B cell (primary cell): ENCODE results near the gene ARHGEF10L. TPM values are rescaled to one million over a fixed set of nuclear protein-coding genes. Genes with fewer than 3 reads are reported as not detected.

Experiments
- ATAC-seq: fragments of 200-7000 bp; cut with Tn5 transposase; one replicate; pipeline ENCODE4 v1.10.0; 2021; ENCODE audit warnings: low read depth, mild to moderate bottlenecking, moderate number of reproducible peaks, moderate library complexity
- CTCF ChIA-PET: fragments of 350-600 bp; sonication (Branson Sonifier 250); formaldehyde crosslinking; loops from one replicate; lab custom pipeline; 2021; ENCODE audit warnings: antibody characterized with exemption, inconsistent platforms; lab: Charles Lee
- POLR2A ChIA-PET: fragments of 350-600 bp; sonication (Branson Sonifier 250); formaldehyde crosslinking; loops from one replicate; lab custom pipeline; 2021; ENCODE audit warnings: antibody characterized with exemption; lab: Charles Lee
- DNase-seq: peaks from one replicate; pipeline ENCODE4 v3.0.0; 2013
- H2AFZ ChIP-seq: 2 replicates; pipeline ENCODE4 v1.6.1; 2012; ENCODE audit warnings: mild to moderate bottlenecking, low read depth, low read length; ENCODE audit not compliant: insufficient read depth, poor library complexity, severe bottlenecking
- H3K27ac ChIP-seq, 2 donors: 1 replicate in 1 of 2; 2 replicates in 1 of 2; pipeline ENCODE4 v1.5.1; 2012 to 2013; ENCODE audit warnings: low read length in 2 of 2, mild to moderate bottlenecking in 2 of 2, moderate library complexity in 1 of 2
- H3K27me3 ChIP-seq, 4 experiments: fragments of 200-600 bp in 1 of 4; sonication (generic) in 1 of 4; replicated peaks in 1 of 4; 1 replicate in 2 of 4; 2 replicates in 2 of 4; pipeline versions ENCODE4 v1.6.1 to v1.7.0; 2013 to 2016; ENCODE audit warnings: low read length in 3 of 4, mild to moderate bottlenecking in 2 of 4, mixed read lengths in 1 of 4, moderate library complexity in 1 of 4; ENCODE audit not compliant: insufficient read depth in 4 of 4, control insufficient read depth in 3 of 4; ENCODE audit errors: control extremely low read depth in 1 of 4
- H3K36me3 ChIP-seq, 2 experiments: replicated peaks in 1 of 2; 1 replicate in 1 of 2; 2 replicates in 1 of 2; pipeline versions ENCODE4 v1.6.1 to v1.7.1; 2013; ENCODE audit warnings: low read length in 1 of 2; ENCODE audit not compliant: insufficient read depth in 2 of 2, control insufficient read depth in 1 of 2; ENCODE audit errors: control extremely low read depth in 1 of 2, extremely low read depth in 1 of 2
- H3K4me1 ChIP-seq, 2 donors: fragments of 200-600 bp in 1 of 2; sonication (generic) in 1 of 2; 1 replicate in 1 of 2; 2 replicates in 1 of 2; pipeline versions ENCODE4 v1.5.1 to v1.6.1; 2013 to 2017; ENCODE audit warnings: low read length in 2 of 2; ENCODE audit not compliant: control insufficient read depth in 2 of 2, insufficient read depth in 2 of 2
- H3K4me2 ChIP-seq: replicated peaks from 2 replicates; pipeline ENCODE3; 2012; ENCODE audit warnings: mild to moderate bottlenecking, low read depth, low read length; ENCODE audit not compliant: poor library complexity, severe bottlenecking
- H3K4me3 ChIP-seq, 5 experiments: fragments of 200-600 bp in 1 of 5; sonication (generic) in 1 of 5; 1 replicate in 3 of 5; 2 replicates in 2 of 5; pipeline versions ENCODE4 v1.5.1 to v1.7.0; 2011 to 2016; ENCODE audit warnings: low read length in 4 of 5, mild to moderate bottlenecking in 4 of 5, low read depth in 2 of 5, control low read depth in 1 of 5, moderate library complexity in 1 of 5; ENCODE audit not compliant: insufficient read depth in 1 of 5; ENCODE audit errors: control extremely low read depth in 1 of 5, extremely low read depth in 1 of 5
- H3K79me2 ChIP-seq: fragments of 200-600 bp; sonication (generic); one replicate; pipeline ENCODE4 v1.6.0; 2016; ENCODE audit warnings: low read length; ENCODE audit not compliant: control insufficient read depth, insufficient read depth
- H3K9ac ChIP-seq: fragments of 200-600 bp; sonication (generic); 2 replicates; pipeline ENCODE4 v1.6.1; 2017; ENCODE audit warnings: mild to moderate bottlenecking, low read length, moderate library complexity
- H3K9me3 ChIP-seq, 3 donors: one replicate each; pipeline versions ENCODE4 v1.6.1 to v1.7.1; 2013; ENCODE audit warnings: low read length in 2 of 3; ENCODE audit not compliant: control insufficient read depth in 2 of 3, insufficient read depth in 1 of 3; ENCODE audit errors: control extremely low read depth in 1 of 3
- H4K20me1 ChIP-seq: 2 replicates; pipeline ENCODE4 v1.6.0; 2012; ENCODE audit warnings: mild to moderate bottlenecking, low read length; ENCODE audit not compliant: insufficient read depth, control insufficient read depth, poor library complexity, severe bottlenecking
- H3K27ac Mint-ChIP-seq: one replicate; pipeline ENCODE4 v1.8.0; 2021; ENCODE audit warnings: mixed read lengths
- H3K27me3 Mint-ChIP-seq: one replicate; pipeline ENCODE4 v1.8.0; 2021; ENCODE audit warnings: mixed read lengths
- H3K4me1 Mint-ChIP-seq: one replicate; pipeline ENCODE4 v1.8.0; 2021; ENCODE audit warnings: mixed read lengths
- H3K4me3 Mint-ChIP-seq: one replicate; pipeline ENCODE4 v1.8.0; 2021; ENCODE audit warnings: mixed read lengths
- H3K9me3 Mint-ChIP-seq: one replicate; pipeline ENCODE4 v1.8.0; 2022; ENCODE audit warnings: mixed read lengths; ENCODE audit not compliant: insufficient read depth
- CTCF ChIP-seq: fragments of 200-600 bp; IDR thresholded peaks from one replicate; pipeline ENCODE4 v1.8.0; 2022; ENCODE audit warnings: antibody characterized with exemption, mild to moderate bottlenecking
- EZH2 ChIP-seq: IDR thresholded peaks from 2 replicates; pipeline ENCODE4 v1.6.1; 2012; ENCODE audit warnings: borderline replicate concordance, low read depth, mild to moderate bottlenecking, moderate library complexity, low read length; ENCODE audit not compliant: insufficient read depth, poor library complexity, severe bottlenecking
- WGBS: methylation state at CpG from one replicate; pipeline ENCODE4 v1.1.5; 2013; ENCODE audit warnings: missing lambda C conversion rate; ENCODE audit not compliant: insufficient coverage; 5-methylcytosine and 5-hydroxymethylcytosine counted together
- intact Hi-C: fragments of 100-400 bp; cut with micrococcal nuclease; formaldehyde crosslinking; loops from one replicate; pipeline ENCODE4 v1.10.0; 2022
- polyA plus RNA-seq: library from polyadenylated mRNA; depleted of rRNA; stranded (reverse); fragments of >200 nt; gene quantifications from 2 replicates; pipeline ENCODE4 v1.2.3, GENCODE V29; 2012
- total RNA-seq, 2 donors: library from RNA; stranded (reverse); fragments of 120-200 nt in 1 of 2; gene quantifications; 1 replicate in 1 of 2; 2 replicates in 1 of 2; pipeline versions ENCODE4 v1.2.3 to v1.2.4, GENCODE V29; 2013 to 2022

The ARHGEF10L gene
- total and polyA plus RNA-seq, 2 donors (not counting 1 experiment from before 2014, with no cell fraction given): 2.0 to 4.9 TPM

GRCh38 chr1:17657436-17657835 is 117.9 kb downstream of the ARHGEF10L start:
- Histone ChIP-seq H3K9ac (no peak overlapping the region), H3K4me3 (no peak overlapping the region), H4K20me1 (no peaks in the 10 kb centered on the region), H3K27ac (no peak overlapping the region), H3K36me3 (no peaks in the 10 kb centered on the region), H3K4me2 (no peak overlapping the region), H3K27me3 (no peaks in the 10 kb centered on the region), H3K9me3 (no peaks in the 10 kb centered on the region), H3K4me1 (no peaks in the 10 kb centered on the region), H2AFZ (no peak overlapping the region), H3K79me2 (no peaks in the 10 kb centered on the region)
- no peak overlapping the region for H3K4me3 Mint-ChIP-seq
- TF ChIP-seq CTCF (no peak), EZH2 (no peak)
- ChIA-PET POLR2A (no interaction called here), CTCF (interaction anchor here (1.3 to 1.4 kb wide), 2 partner anchors 34 to 443 kb away, joined by 3 to 4 read pairs; no protein-coding TSS in a partner anchor)
- H3K27me3 Mint-ChIP-seq: no peaks in the 10 kb centered on the region
- H3K9me3 Mint-ChIP-seq: no peaks in the 10 kb centered on the region
- intact Hi-C loops: no loop called here
- DNase-seq (no peak), ATAC-seq (no peak)
- H3K27ac Mint-ChIP-seq: no peak overlapping the region
- H3K4me1 Mint-ChIP-seq: peaks cover 4% of the 10 kb centered on the region
- WGBS: 90% methylated on average over 12 of the region's 13 CpGs

- no peaks in the 10 kb centered on the region for H3K9me3 ChIP-seq
- ATAC-seq (no peak), DNase-seq (no peak)
- ChIA-PET POLR2A (no interaction called here), CTCF (interaction anchor here (0.8 to 1.4 kb wide), 3 partner anchors 9 to 156 kb away, joined by 3 to 6 read pairs (median 3); no protein-coding TSS in a partner anchor)
- no peaks in the 10 kb centered on the region for H3K79me2 ChIP-seq
- WGBS: 65% methylated on average over 6 of the region's 6 CpGs
- no peaks in the 10 kb centered on the region for H4K20me1 ChIP-seq
- H3K4me2 ChIP-seq: no peak overlapping the region
- H3K36me3 ChIP-seq: no peaks in the 10 kb centered on the region
- H3K4me3 Mint-ChIP-seq: no peak overlapping the region
- H3K27me3 Mint-ChIP-seq: no peaks in the 10 kb centered on the region
- H3K4me1 ChIP-seq: no peaks in the 10 kb centered on the region
- H3K27me3 ChIP-seq: no peaks in the 10 kb centered on the region
- no peaks in the 10 kb centered on the region for H3K9me3 Mint-ChIP-seq
- no peak overlapping the region for H3K9ac ChIP-seq
- H3K27ac ChIP-seq: no peak overlapping the region
- no peak overlapping the region for H3K4me3 ChIP-seq
- peaks cover 4% of the 10 kb centered on the region for H3K4me1 Mint-ChIP-seq
- TF ChIP-seq CTCF (no peak), EZH2 (no peak)
- H2AFZ ChIP-seq: no peak overlapping the region
- H3K27ac Mint-ChIP-seq: no peak overlapping the region
- intact Hi-C loops: no loop called here
These were observed 119.3 kb downstream of the ARHGEF10L start for GRCh38 chr1:17658837-17659236.
